Colonic mucosa (tissue), 4 donors: ENCODE data around the gene OSBPL2. TPM values are rescaled to one million over a fixed set of nuclear protein-coding genes. Genes with fewer than 3 reads are reported as not detected.

ENCODE experiments used
- DNase-seq: peaks from one replicate; pipeline ENCODE4 v3.0.0-alpha.2; 2020
- H3K27ac ChIP-seq: fragments of 200-600 bp; one replicate; pipeline ENCODE4 v1.8.0; 2021
- H3K27me3 ChIP-seq: fragments of 200-600 bp; one replicate; pipeline ENCODE4 v1.8.0; 2021
- H3K36me3 ChIP-seq: fragments of 200-600 bp; one replicate; pipeline ENCODE4 v1.8.0; 2021
- H3K4me1 ChIP-seq: fragments of 200-600 bp; one replicate; pipeline ENCODE4 v1.8.0; 2021; ENCODE audit warnings: mild to moderate bottlenecking
- H3K4me3 ChIP-seq: fragments of 200-600 bp; one replicate; pipeline ENCODE4 v1.8.0; 2021
- H3K9ac ChIP-seq, 2 donors: one replicate each; pipeline ENCODE4 v1.7.0; 2013; ENCODE audit warnings: control low read depth in 2 of 2, low read depth in 2 of 2, low read length in 2 of 2
- H3K9me3 ChIP-seq: fragments of 200-600 bp; one replicate; pipeline ENCODE4 v1.8.0; 2021
- CTCF ChIP-seq: fragments of 200-600 bp; IDR thresholded peaks from one replicate; pipeline ENCODE4 v1.8.0; 2022; ENCODE audit warnings: antibody characterized with exemption, mild to moderate bottlenecking
- intact Hi-C: fragments of 100-400 bp; cut with DNase I; formaldehyde crosslinking; loops from one replicate; pipeline ENCODE4 v1.14.1; 2022
- total RNA-seq, 2 donors: library from RNA; stranded (reverse); fragmentation: NEBNext Ultra II Directional in 1 of 2; extraction: Animal tissue kit (Norgen Biotek cat#: 25700) in 1 of 2; gene quantifications; one replicate each; pipeline ENCODE4 v1.2.1, GENCODE V29; 2021
- donor health status: healthy.
- donor health status: DM: no; HTN: no; CAD: no.
- donor health status: DM: no; HTN: no; CAD: no.

Gene OSBPL2
- total RNA-seq, 2 donors from 2014 or later, result 77.3 to 102 TPM

- Histone ChIP-seq H3K27ac (no peak overlapping the region), H3K36me3 (no peaks in the 10 kb centered on the region), H3K27me3 (peaks cover 61% of the 10 kb centered on the region), H3K4me1 (no peaks in the 10 kb centered on the region), H3K9me3 (no peaks in the 10 kb centered on the region), H3K4me3 (no peak overlapping the region), H3K9ac (no peak overlapping the region)
- no peak for TF ChIP-seq CTCF
- intact Hi-C loops, result no loop called here
- no peak for DNase-seq
Measured at GRCh38 chr20:62220666-62221568, 17.4 kb upstream of the OSBPL2 start.

GRCh38 chr20:62222266-62222850, 16.0 kb upstream of the OSBPL2 start:
- no peaks in the 10 kb centered on the region for H3K4me1 ChIP-seq
- intact Hi-C loops, result no loop called here
- H3K9me3 ChIP-seq, result no peaks in the 10 kb centered on the region
- TF ChIP-seq CTCF, result no peak
- DNase-seq, result no peak
- H3K27me3 ChIP-seq, result peaks cover 51% of the 10 kb centered on the region
- H3K9ac ChIP-seq, result no peak overlapping the region
- no peak overlapping the region for H3K27ac ChIP-seq
- H3K4me3 ChIP-seq, result no peak overlapping the region
- no peaks in the 10 kb centered on the region for H3K36me3 ChIP-seq

DNA sequence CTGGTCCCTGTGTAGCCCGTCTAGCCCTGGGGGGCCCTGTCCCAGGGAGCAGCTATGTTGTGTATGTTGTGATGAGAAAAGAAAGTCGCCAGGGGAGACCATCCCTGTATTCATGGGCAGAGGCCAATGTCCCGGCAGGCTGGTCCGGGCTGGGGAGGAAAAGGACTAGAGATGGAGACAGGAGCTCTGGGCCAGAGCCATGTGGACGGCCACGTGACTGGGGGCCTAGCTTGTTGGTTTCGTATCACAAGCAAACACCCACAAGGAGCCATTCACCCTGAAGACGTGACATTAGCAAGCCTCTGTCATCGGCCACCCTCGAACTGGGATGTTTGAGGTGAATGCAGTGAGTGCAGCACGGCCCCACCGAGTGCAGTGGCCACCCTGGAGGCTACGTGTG, 15.3 kb upstream of the OSBPL2 start:
- Histone ChIP-seq H3K36me3 (no peaks in the 10 kb centered on the region), H3K9ac (no peak overlapping the region), H3K9me3 (no peaks in the 10 kb centered on the region), H3K27me3 (peaks cover 45% of the 10 kb centered on the region), H3K4me1 (no peaks in the 10 kb centered on the region), H3K4me3 (no peak overlapping the region), H3K27ac (no peak overlapping the region)
- no peak for TF ChIP-seq CTCF
- intact Hi-C loops, result no loop called here
- DNase-seq, result no peak

- Histone ChIP-seq H3K9ac (no peak overlapping the region), H3K4me3 (no peak overlapping the region), H3K9me3 (no peaks in the 10 kb centered on the region), H3K27ac (no peak overlapping the region), H3K27me3 (peaks cover 39% of the 10 kb centered on the region), H3K4me1 (no peaks in the 10 kb centered on the region), H3K36me3 (no peaks in the 10 kb centered on the region)
- intact Hi-C loops, result no loop called here
- DNase-seq, result no peak
- TF ChIP-seq CTCF, result no peak
Measured at GRCh38 chr20:62223571-62223970, 14.8 kb upstream of the OSBPL2 start.

DNA sequence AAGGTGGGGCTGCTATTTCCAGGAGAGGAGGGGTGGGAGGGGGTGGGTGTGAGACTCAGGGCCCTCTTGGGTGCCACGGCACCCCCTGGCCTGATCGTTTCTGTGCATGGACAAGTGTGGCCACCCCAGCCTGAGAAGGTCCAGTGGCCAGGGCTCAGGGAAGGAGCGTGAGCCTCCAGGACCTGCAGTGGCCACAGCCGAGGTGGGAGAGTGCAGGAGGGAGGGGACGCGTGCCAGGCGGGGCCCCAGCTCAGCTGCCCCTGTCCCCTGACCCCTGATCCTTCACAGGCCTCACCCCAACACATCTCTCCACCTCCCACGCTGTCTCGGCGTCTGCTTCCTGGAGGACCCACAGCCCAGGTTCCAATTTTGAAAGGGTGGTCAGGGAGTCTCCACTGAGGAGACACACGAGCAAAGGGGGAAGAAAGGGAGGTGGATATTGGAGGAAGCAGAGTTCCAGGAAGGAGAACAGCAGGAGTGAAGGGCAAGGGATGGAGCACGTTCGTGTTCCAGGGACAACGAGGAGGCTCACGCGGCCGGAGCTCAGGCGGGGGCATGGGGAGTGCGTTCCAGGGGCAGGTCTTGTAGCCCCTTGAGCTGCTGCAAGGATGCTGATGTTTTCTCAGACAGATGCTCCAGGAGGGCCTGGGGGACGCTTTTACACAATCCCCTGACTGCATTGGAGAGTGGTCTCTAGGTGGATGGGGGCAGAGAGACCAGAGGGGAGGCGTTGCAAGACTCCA, 14.0 kb upstream of the OSBPL2 start:
- no peak overlapping the region for H3K27ac ChIP-seq
- H3K27me3 ChIP-seq, result peaks cover 32% of the 10 kb centered on the region
- intact Hi-C loops, result no loop called here
- H3K4me1 ChIP-seq, result no peaks in the 10 kb centered on the region
- no peak for DNase-seq
- H3K4me3 ChIP-seq, result no peak overlapping the region
- H3K36me3 ChIP-seq, result no peaks in the 10 kb centered on the region
- H3K9me3 ChIP-seq, result no peaks in the 10 kb centered on the region
- no peak overlapping the region for H3K9ac ChIP-seq
- TF ChIP-seq CTCF, result no peak
